Activated CD4-positive, alpha-beta T cell treated with anti-CD3 and anti-CD28 coated beads for 36 hours (primary cell): Measurements from ENCODE around the gene CAMK2B. TPM values are rescaled to one million over a fixed set of nuclear protein-coding genes. Genes with fewer than 3 reads are reported as not detected.

Experiments
- ATAC-seq: fragments of 200-7000 bp; cut with Tn5 transposase; one replicate; pipeline ENCODE4 v1.10.0; 2021; ENCODE audit warnings: mild to moderate bottlenecking, moderate library complexity
- CTCF ChIA-PET: fragments of 350-600 bp; sonication (Branson Sonifier 250); formaldehyde crosslinking; loops from one replicate; lab custom pipeline; 2021; ENCODE audit warnings: antibody characterized with exemption; lab: Charles Lee
- POLR2A ChIA-PET: fragments of 350-600 bp; sonication (Branson Sonifier 250); formaldehyde crosslinking; loops from one replicate; lab custom pipeline; 2021; ENCODE audit warnings: antibody characterized with exemption, inconsistent platforms; lab: Charles Lee
- DNase-seq: peaks from one replicate; pipeline ENCODE4 v3.0.0-alpha.2; 2020
- H3K27ac Mint-ChIP-seq: one replicate; pipeline ENCODE4 v1.8.0; 2021; ENCODE audit warnings: mixed read lengths
- H3K27me3 Mint-ChIP-seq: one replicate; pipeline ENCODE4 v1.8.0; 2021; ENCODE audit warnings: mixed read lengths
- H3K36me3 Mint-ChIP-seq: one replicate; pipeline ENCODE4 v1.8.0; 2021; ENCODE audit warnings: low read depth, mixed read lengths
- H3K4me1 Mint-ChIP-seq: one replicate; pipeline ENCODE4 v1.8.0; 2021; ENCODE audit warnings: mixed read lengths
- H3K4me3 Mint-ChIP-seq: one replicate; pipeline ENCODE4 v1.8.0; 2021; ENCODE audit warnings: mild to moderate bottlenecking, moderate library complexity, mixed read lengths
- H3K9me3 Mint-ChIP-seq: one replicate; pipeline ENCODE4 v1.8.0; 2021; ENCODE audit warnings: low read depth, mixed read lengths
- intact Hi-C, 2 experiments: fragments of 100-400 bp; cut with DNase I in 1 of 2; cut with micrococcal nuclease in 1 of 2; formaldehyde crosslinking; loops; one replicate each; pipeline versions ENCODE4 v1.14.2 to v1.15.1; 2022 to 2024; cut with DNase I, micrococcal nuclease
- total RNA-seq, 2 experiments: library from RNA; stranded (reverse); gene quantifications; one replicate each; pipeline ENCODE4 v1.2.3, GENCODE V29; 2021

The CAMK2B gene
- total RNA-seq, 2 experiments from 2014 or later, result 1.1 to 1.8 TPM

- POLR2A ChIA-PET, result no interaction called here
These were observed 101.1 kb downstream of the CAMK2B start for GRCh38 chr7:44224080-44224973.

GRCh38 chr7:44223362-44224079, 101.9 kb downstream of the CAMK2B start:
- DNase-seq (no peak), ATAC-seq (no peak)
- Mint-ChIP-seq H3K36me3 (no peaks in the 10 kb centered on the region), H3K4me3 (no peak overlapping the region), H3K27me3 (no peaks in the 10 kb centered on the region), H3K27ac (no peak overlapping the region), H3K4me1 (no peaks in the 10 kb centered on the region), H3K9me3 (no peaks in the 10 kb centered on the region)
- intact Hi-C loops, result no loop called here
- ChIA-PET CTCF (no interaction called here), POLR2A (no interaction called here)

More at GRCh38 chr7:44224080-44224973, 101.1 kb downstream of the CAMK2B start:
- ATAC-seq (no peak), DNase-seq (no peak)
- intact Hi-C loops, result no loop called here
- no peaks in the 10 kb centered on the region for H3K9me3 Mint-ChIP-seq
- H3K36me3 Mint-ChIP-seq, result no peaks in the 10 kb centered on the region
- H3K4me3 Mint-ChIP-seq, result no peak overlapping the region
- H3K27me3 Mint-ChIP-seq, result no peaks in the 10 kb centered on the region
- CTCF ChIA-PET, result no interaction called here
- no peak overlapping the region for H3K27ac Mint-ChIP-seq
- H3K4me1 Mint-ChIP-seq, result no peaks in the 10 kb centered on the region

GRCh38 chr7:44222776-44223261, 102.6 kb downstream of the CAMK2B start:
- H3K36me3 Mint-ChIP-seq, result no peaks in the 10 kb centered on the region
- H3K27ac Mint-ChIP-seq, result no peak overlapping the region
- DNase-seq (no peak), ATAC-seq (no peak)
- intact Hi-C loops, result no loop called here
- ChIA-PET POLR2A (no interaction called here), CTCF (no interaction called here)
- H3K9me3 Mint-ChIP-seq, result no peaks in the 10 kb centered on the region
- H3K4me3 Mint-ChIP-seq, result no peak overlapping the region
- H3K4me1 Mint-ChIP-seq, result no peaks in the 10 kb centered on the region
- no peaks in the 10 kb centered on the region for H3K27me3 Mint-ChIP-seq

GRCh38 chr7:44222074-44222473, 103.3 kb downstream of the CAMK2B start:
- H3K36me3 Mint-ChIP-seq, result no peaks in the 10 kb centered on the region
- no peaks in the 10 kb centered on the region for H3K9me3 Mint-ChIP-seq
- no peaks in the 10 kb centered on the region for H3K27me3 Mint-ChIP-seq
- ChIA-PET CTCF (no interaction called here), POLR2A (no interaction called here)
- ATAC-seq (no peak), DNase-seq (no peak)
- no peaks in the 10 kb centered on the region for H3K4me1 Mint-ChIP-seq
- H3K27ac Mint-ChIP-seq, result no peak overlapping the region
- H3K4me3 Mint-ChIP-seq, result no peak overlapping the region
- intact Hi-C loops, result no loop called here

GRCh38 chr7:44221231-44221791, 104.1 kb downstream of the CAMK2B start:
- Mint-ChIP-seq H3K27me3 (no peaks in the 10 kb centered on the region), H3K9me3 (no peaks in the 10 kb centered on the region), H3K27ac (no peak overlapping the region), H3K4me1 (no peaks in the 10 kb centered on the region), H3K36me3 (no peaks in the 10 kb centered on the region), H3K4me3 (no peak overlapping the region)
- POLR2A ChIA-PET, result no interaction called here
- no peak for ATAC-seq
- intact Hi-C loops, result no loop called here
- no peak for DNase-seq
- CTCF ChIA-PET, result interaction anchor here (0.5 kb wide), 1 partner anchor 502 kb away, joined by 3 read pairs; no protein-coding TSS in a partner anchor

GRCh38 chr7:44220358-44221112, 104.9 kb downstream of the CAMK2B start:
- ChIA-PET CTCF (interaction anchor here (0.5 kb wide), 1 partner anchor 503 kb away, joined by 3 read pairs; no protein-coding TSS in a partner anchor), POLR2A (no interaction called here)
- ATAC-seq (no peak), DNase-seq (no peak)
- Mint-ChIP-seq H3K36me3 (no peaks in the 10 kb centered on the region), H3K4me1 (no peaks in the 10 kb centered on the region), H3K4me3 (no peak overlapping the region), H3K27ac (no peak overlapping the region), H3K9me3 (no peaks in the 10 kb centered on the region), H3K27me3 (no peaks in the 10 kb centered on the region)
- intact Hi-C loops, result no loop called here

- Mint-ChIP-seq H3K27me3 (no peaks in the 10 kb centered on the region), H3K4me3 (no peak overlapping the region), H3K9me3 (no peaks in the 10 kb centered on the region), H3K4me1 (no peaks in the 10 kb centered on the region), H3K27ac (no peak overlapping the region), H3K36me3 (no peaks in the 10 kb centered on the region)
- ChIA-PET CTCF (no interaction called here), POLR2A (no interaction called here)
- DNase-seq (no peak), ATAC-seq (no peak)
- intact Hi-C loops, result no loop called here
These were observed 105.4 kb downstream of the CAMK2B start for GRCh38 chr7:44220046-44220357.

- no peak overlapping the region for H3K27ac Mint-ChIP-seq
- no peak for DNase-seq
- intact Hi-C loops, result no loop called here
These were observed 105.9 kb downstream of the CAMK2B start for GRCh38 chr7:44219371-44220045.

GRCh38 chr7:44218418-44219201, 106.8 kb downstream of the CAMK2B start:
- Mint-ChIP-seq H3K27ac (no peak overlapping the region), H3K9me3 (no peaks in the 10 kb centered on the region), H3K27me3 (no peaks in the 10 kb centered on the region), H3K4me3 (no peak overlapping the region), H3K36me3 (peaks cover 4% of the 10 kb centered on the region), H3K4me1 (no peaks in the 10 kb centered on the region)
- ChIA-PET CTCF (interaction anchor here (0.6 to 1.0 kb wide), 2 partner anchors 22 to 50 kb away, joined by 3 read pairs; no protein-coding TSS in a partner anchor), POLR2A (no interaction called here)
- no peak for DNase-seq
- ATAC-seq, result no peak
- intact Hi-C loops, result no loop called here

More at GRCh38 chr7:44219371-44220045, 105.9 kb downstream of the CAMK2B start:
- POLR2A ChIA-PET, result interaction anchor here (0.6 kb wide), 1 partner anchor 132 kb away, joined by 3 read pairs; no protein-coding TSS in a partner anchor
- Mint-ChIP-seq H3K27me3 (no peaks in the 10 kb centered on the region), H3K9me3 (no peaks in the 10 kb centered on the region), H3K36me3 (no peaks in the 10 kb centered on the region), H3K4me1 (no peaks in the 10 kb centered on the region), H3K4me3 (no peak overlapping the region)
- CTCF ChIA-PET, result interaction anchor here (0.6 to 1.0 kb wide), 2 partner anchors 21 to 49 kb away, joined by 3 read pairs; no protein-coding TSS in a partner anchor
- ATAC-seq, result no peak

- POLR2A ChIA-PET, result no interaction called here
- CTCF ChIA-PET, result no interaction called here
- intact Hi-C loops, result no loop called here
- Mint-ChIP-seq H3K27me3 (no peaks in the 10 kb centered on the region), H3K36me3 (peaks cover 4% of the 10 kb centered on the region), H3K27ac (no peak overlapping the region), H3K9me3 (no peaks in the 10 kb centered on the region), H3K4me3 (no peak overlapping the region), H3K4me1 (no peaks in the 10 kb centered on the region)
- ATAC-seq (no peak), DNase-seq (no peak)
These were observed 107.5 kb downstream of the CAMK2B start for GRCh38 chr7:44217852-44218402.
